GM19328 (cell line): ENCODE results near the gene ADGRG2.

Source experiments
- ATAC-seq: cut with Tn5 transposase; IDR thresholded peaks from one replicate; pipeline ENCODE4 v1.9.1; 2021; ENCODE audit warnings: mild to moderate bottlenecking, moderate library complexity; ENCODE audit not compliant: unreplicated experiment

The ADGRG2 gene

GRCh38 chrX:18964026-18964425 lies 158.2 kb downstream of the ADGRG2 start:
- no peak for ATAC-seq

- no peak for ATAC-seq
These were observed 159.9 kb downstream of the ADGRG2 start for GRCh38 chrX:18962329-18962728.

GRCh38 chrX:18961686-18962085 lies 160.6 kb downstream of the ADGRG2 start:
- ATAC-seq, result no peak

- no peak for ATAC-seq
These were observed 165.8 kb downstream of the ADGRG2 start for GRCh38 chrX:18956303-18957032.

GRCh38 chrX:18955676-18956075 lies 166.6 kb downstream of the ADGRG2 start:
- no peak for ATAC-seq

- ATAC-seq, result no peak
These were observed 171.2 kb downstream of the ADGRG2 start for GRCh38 chrX:18951032-18951431.

GRCh38 chrX:18949944-18950301 lies 172.3 kb downstream of the ADGRG2 start:
- ATAC-seq, result no peak

- no peak for ATAC-seq
These were observed 172.9 kb downstream of the ADGRG2 start for GRCh38 chrX:18949291-18949943.

GRCh38 chrX:18946611-18947010 lies 175.7 kb downstream of the ADGRG2 start:
- no peak for ATAC-seq

- ATAC-seq, result no peak
These were observed 176.1 kb downstream of the ADGRG2 start for GRCh38 chrX:18946157-18946556.

- no peak for ATAC-seq
These were observed 176.8 kb downstream of the ADGRG2 start for GRCh38 chrX:18945483-18945882.

- ATAC-seq, result no peak
These were observed 177.8 kb downstream of the ADGRG2 start for GRCh38 chrX:18944482-18944881.

- no peak for ATAC-seq
These were observed 180.4 kb downstream of the ADGRG2 start for GRCh38 chrX:18941896-18942295.
